Measurements from ENCODE around the gene TNIK. TPM values are rescaled to one million over a fixed set of nuclear protein-coding genes. Genes with fewer than 3 reads are reported as not detected.

The TNIK gene
- total and polyA plus RNA-seq, 4 donors: 3.7 to 9.8 (median 5.2) TPM

DNA sequence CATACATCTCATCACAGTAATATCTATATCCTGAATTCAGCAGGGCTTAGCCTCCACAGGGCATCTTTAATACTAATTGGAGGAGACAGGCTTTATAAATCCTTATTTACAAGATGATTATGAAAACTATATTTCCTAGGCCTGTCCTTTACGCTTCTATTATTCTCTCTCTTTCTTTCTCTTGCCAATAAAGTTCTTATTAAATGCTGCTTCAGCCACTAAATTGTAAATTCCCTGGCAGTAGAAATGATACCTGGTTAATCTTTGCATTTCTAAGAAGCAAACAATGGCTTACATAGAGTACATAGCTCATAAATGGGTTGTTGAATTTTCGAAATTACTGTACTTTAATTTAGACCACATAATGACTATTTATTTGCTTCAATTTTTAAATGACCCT is 43.5 kb downstream of the TNIK start:
- H3K9me3 ChIP-seq (ENCODE audit: control insufficient read depth in 4 of 4, low read length in 3 of 4): no peaks in the 10 kb centered on the region
- TF ChIP-seq RAD21 (IDR thresholded peaks at IDR 0.05): no peak
- TF ChIP-seq, protein P1, sequence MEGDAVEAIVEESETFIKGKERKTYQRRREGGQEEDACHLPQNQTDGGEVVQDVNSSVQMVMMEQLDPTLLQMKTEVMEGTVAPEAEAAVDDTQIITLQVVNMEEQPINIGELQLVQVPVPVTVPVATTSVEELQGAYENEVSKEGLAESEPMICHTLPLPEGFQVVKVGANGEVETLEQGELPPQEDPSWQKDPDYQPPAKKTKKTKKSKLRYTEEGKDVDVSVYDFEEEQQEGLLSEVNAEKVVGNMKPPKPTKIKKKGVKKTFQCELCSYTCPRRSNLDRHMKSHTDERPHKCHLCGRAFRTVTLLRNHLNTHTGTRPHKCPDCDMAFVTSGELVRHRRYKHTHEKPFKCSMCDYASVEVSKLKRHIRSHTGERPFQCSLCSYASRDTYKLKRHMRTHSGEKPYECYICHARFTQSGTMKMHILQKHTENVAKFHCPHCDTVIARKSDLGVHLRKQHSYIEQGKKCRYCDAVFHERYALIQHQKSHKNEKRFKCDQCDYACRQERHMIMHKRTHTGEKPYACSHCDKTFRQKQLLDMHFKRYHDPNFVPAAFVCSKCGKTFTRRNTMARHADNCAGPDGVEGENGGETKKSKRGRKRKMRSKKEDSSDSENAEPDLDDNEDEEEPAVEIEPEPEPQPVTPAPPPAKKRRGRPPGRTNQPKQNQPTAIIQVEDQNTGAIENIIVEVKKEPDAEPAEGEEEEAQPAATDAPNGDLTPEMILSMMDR (IDR thresholded peaks at IDR 0.05; ENCODE audit: low read depth, low read length, missing input control): no peak
- TF ChIP-seq NR2F2 (IDR thresholded peaks at IDR 0.05): no peak
- no peak for TF ChIP-seq REST (IDR thresholded peaks at IDR 0.05)
- TF ChIP-seq RXRA (IDR thresholded peaks at IDR 0.05): no peak
- TF ChIP-seq HNF4A (conservative IDR thresholded peaks at IDR 0.05): no peak
- no peak for TF ChIP-seq SP1 (IDR thresholded peaks at IDR 0.05)
- TF ChIP-seq TAF1 (conservative IDR thresholded peaks at IDR 0.05): no peak
- TF ChIP-seq FOXA1 (IDR thresholded peaks at IDR 0.05): no peak
- no peak for TF ChIP-seq HNF4G (IDR thresholded peaks at IDR 0.05)

GRCh38 chr3:171416061-171416460 is 44.1 kb downstream of the TNIK start:
- DNase-seq (ENCODE audit: low spot score): no peak
- WGBS: 77% methylated on average over 5 of the region's 5 CpGs
- Histone ChIP-seq H3K9me3 (ENCODE audit: control insufficient read depth in 4 of 4, low read length in 3 of 4) (no peaks in the 10 kb centered on the region), H3K4me3 (ENCODE audit: low read depth in 1 of 3, low read length in 3 of 3) (no peak overlapping the region), H3K36me3 (ENCODE audit: control insufficient read depth in 4 of 4, insufficient read depth in 3 of 4, low read depth in 1 of 4, low read length in 3 of 4) (no peaks in the 10 kb centered on the region), H3K4me1 (ENCODE audit: control insufficient read depth in 4 of 4, insufficient read depth in 4 of 4, low read length in 3 of 4) (no peaks in the 10 kb centered on the region), H3K27me3 (ENCODE audit: control insufficient read depth in 4 of 4, insufficient read depth in 4 of 4, low read length in 3 of 4) (no peaks in the 10 kb centered on the region), H3K9ac (ENCODE audit: low read depth in 1 of 2, low read length in 2 of 2) (no peak overlapping the region), H3K27ac (ENCODE audit: low read depth in 1 of 2, low read length in 2 of 2) (no peak overlapping the region)
- TF ChIP-seq EGR1 (IDR thresholded peaks at IDR 0.05; ENCODE audit: low read depth in 2 of 2) (no peak), YY1 (IDR thresholded peaks at IDR 0.05) (no peak), FOXA1 (IDR thresholded peaks at IDR 0.05) (no peak), REST (IDR thresholded peaks at IDR 0.05) (no peak), NR2F2 (IDR thresholded peaks at IDR 0.05) (no peak), GABPA (IDR thresholded peaks at IDR 0.05 in 1 of 2, conservative IDR thresholded peaks at IDR 0.05 in 1 of 2) (no peak), HNF4G (IDR thresholded peaks at IDR 0.05) (no peak), JUND (IDR thresholded peaks at IDR 0.05) (no peak), RAD21 (IDR thresholded peaks at IDR 0.05) (no peak)
- TF ChIP-seq, protein P1 (IDR thresholded peaks at IDR 0.05; ENCODE audit: low read depth, low read length, missing input control): no peak

More for the DNA sequence above, 43.5 kb downstream of the TNIK start:
- Histone ChIP-seq H3K36me3 (ENCODE audit: control insufficient read depth in 4 of 4, insufficient read depth in 3 of 4, low read depth in 1 of 4, low read length in 3 of 4) (no peaks in the 10 kb centered on the region), H3K9ac (ENCODE audit: low read depth in 1 of 2, low read length in 2 of 2) (no peak overlapping the region), H3K4me1 (ENCODE audit: control insufficient read depth in 4 of 4, insufficient read depth in 4 of 4, low read length in 3 of 4) (no peaks in the 10 kb centered on the region), H3K27me3 (ENCODE audit: control insufficient read depth in 4 of 4, insufficient read depth in 4 of 4, low read length in 3 of 4) (no peaks in the 10 kb centered on the region), H3K4me3 (ENCODE audit: low read depth in 1 of 3, low read length in 3 of 3) (no peak overlapping the region), H3K27ac (ENCODE audit: low read depth in 1 of 2, low read length in 2 of 2) (no peak overlapping the region)
- 87% methylated on average over 2 of the region's 2 CpGs for WGBS
- no peak for DNase-seq (ENCODE audit: low spot score)
